ENCODE results near the gene GAS7.

GAS7 gene

GRCh38 chr17:10114931-10115535 lies 83.4 kb downstream of the GAS7 start:
- in situ Hi-C loops (cut with MboI; ENCODE audit: low pct_unique_long_range_greater_than_20kb, low sequenced_read_pairs, unreplicated experiment) = no loop called here
- no peak for TF ChIP-seq CTCF (IDR thresholded peaks at IDR 0.05; ENCODE audit: extremely low read depth, insufficient read depth, missing control alignments)
- DNase-seq (ENCODE audit: low spot score) = peak; percentile 52

- no peak for DNase-seq (ENCODE audit: low spot score)
- no peak for TF ChIP-seq CTCF (IDR thresholded peaks at IDR 0.05; ENCODE audit: extremely low read depth, insufficient read depth, missing control alignments)
- in situ Hi-C loops (cut with MboI; ENCODE audit: low pct_unique_long_range_greater_than_20kb, low sequenced_read_pairs, unreplicated experiment) = no loop called here
These were observed 85.4 kb downstream of the GAS7 start for GRCh38 chr17:10112962-10113361.

- TF ChIP-seq CTCF (IDR thresholded peaks at IDR 0.05; ENCODE audit: extremely low read depth, insufficient read depth, missing control alignments) = no peak
- no peak for DNase-seq (ENCODE audit: low spot score)
- in situ Hi-C loops (cut with MboI; ENCODE audit: low pct_unique_long_range_greater_than_20kb, low sequenced_read_pairs, unreplicated experiment) = no loop called here
These were observed 86.4 kb downstream of the GAS7 start for GRCh38 chr17:10111907-10112452.

- TF ChIP-seq CTCF (IDR thresholded peaks at IDR 0.05; ENCODE audit: extremely low read depth, insufficient read depth, missing control alignments) = no peak
- DNase-seq (ENCODE audit: low spot score) = no peak
- in situ Hi-C loops (cut with MboI; ENCODE audit: low pct_unique_long_range_greater_than_20kb, low sequenced_read_pairs, unreplicated experiment) = no loop called here
These were observed 89.3 kb downstream of the GAS7 start for GRCh38 chr17:10109146-10109545.

- DNase-seq (ENCODE audit: low spot score) = no peak
- no peak for TF ChIP-seq CTCF (IDR thresholded peaks at IDR 0.05; ENCODE audit: extremely low read depth, insufficient read depth, missing control alignments)
- in situ Hi-C loops (cut with MboI; ENCODE audit: low pct_unique_long_range_greater_than_20kb, low sequenced_read_pairs, unreplicated experiment) = no loop called here
These were observed 90.9 kb downstream of the GAS7 start for GRCh38 chr17:10107316-10108165.

- no peak for DNase-seq (ENCODE audit: low spot score)
- in situ Hi-C loops (cut with MboI; ENCODE audit: low pct_unique_long_range_greater_than_20kb, low sequenced_read_pairs, unreplicated experiment) = no loop called here
- no peak for TF ChIP-seq CTCF (IDR thresholded peaks at IDR 0.05; ENCODE audit: extremely low read depth, insufficient read depth, missing control alignments)
These were observed 92.3 kb downstream of the GAS7 start for GRCh38 chr17:10106067-10106466.

Measured in GM13977 (cell line).